Stimulated activated CD4-positive, alpha-beta T cell treated with anti-CD3 and anti-CD28 coated beads, Interleukin-1b, Interleukin-23, amount 100 ng/mL, for 4 hours (primary cell): ENCODE results near the gene NUDT9.
"Not testable (repeated sequence)": the region's sequence is repeated elsewhere in the genome, so short reads cannot be mapped to it uniquely, and the experiment has no call there.

Experiments
- DNase-seq, 2 donors: peaks; one replicate each; pipeline ENCODE4 v3.0.0-alpha.2; 2020; ENCODE audit warnings: low read depth in 2 of 2

The NUDT9 gene

GRCh38 chr4:87422104-87423052, at the start of gene NUDT9:
NUDT9 (plus strand) TSS chr4:87422573; CDS start chr4:87422906, 333 bp downstream.
- DNase-seq: peak; percentile 66 to 80

GRCh38 chr4:87375719-87376291, 46.6 kb upstream of the NUDT9 start:
- DNase-seq: no peak

- DNase-seq: no peak
Measured at GRCh38 chr4:87377816-87378215, 44.6 kb upstream of the NUDT9 start.

- no peak for DNase-seq
Measured at GRCh38 chr4:87382116-87382515, 40.3 kb upstream of the NUDT9 start.

- no peak for DNase-seq
Measured at GRCh38 chr4:87382931-87383330, 39.4 kb upstream of the NUDT9 start.

GRCh38 chr4:87384466-87385132, 37.8 kb upstream of the NUDT9 start:
- DNase-seq: not testable (repeated sequence)

GRCh38 chr4:87387237-87387636, 35.1 kb upstream of the NUDT9 start:
- no peak for DNase-seq

GRCh38 chr4:87388901-87389300, 33.5 kb upstream of the NUDT9 start:
- DNase-seq: no peak

GRCh38 chr4:87390055-87390454, 32.3 kb upstream of the NUDT9 start:
- not testable (repeated sequence) for DNase-seq

- DNase-seq: no peak
Measured at GRCh38 chr4:87390551-87390890, 31.9 kb upstream of the NUDT9 start.

GRCh38 chr4:87390891-87391575, 31.3 kb upstream of the NUDT9 start, which contains the start of gene HSD17B11:
HSD17B11 (minus strand) TSS chr4:87391188; CDS start chr4:87391070, 118 bp downstream.
- DNase-seq: peak; percentile 47 to 54

- no peak for DNase-seq
Measured at GRCh38 chr4:87391576-87392054, 30.8 kb upstream of the NUDT9 start.

- DNase-seq: no peak
Measured at GRCh38 chr4:87392183-87392582, 30.2 kb upstream of the NUDT9 start.

GRCh38 chr4:87395073-87395472, 27.3 kb upstream of the NUDT9 start:
- not testable (repeated sequence) for DNase-seq

- not testable (repeated sequence) for DNase-seq
Measured at GRCh38 chr4:87395851-87396250, 26.5 kb upstream of the NUDT9 start.

GRCh38 chr4:87399148-87399547, 23.2 kb upstream of the NUDT9 start:
- DNase-seq: no peak

GRCh38 chr4:87399954-87400353, 22.4 kb upstream of the NUDT9 start:
- DNase-seq: no peak

- DNase-seq: not testable (repeated sequence)
Measured at GRCh38 chr4:87403732-87404131, 18.6 kb upstream of the NUDT9 start.

- DNase-seq: no peak
Measured at GRCh38 chr4:87405211-87405820, 17.1 kb upstream of the NUDT9 start.

GRCh38 chr4:87406462-87406861, 15.9 kb upstream of the NUDT9 start:
- no peak for DNase-seq

GRCh38 chr4:87406902-87407301, 15.5 kb upstream of the NUDT9 start:
- DNase-seq: not testable (repeated sequence)
